ENCODE results near the gene NBEA.

GRCh38 chr13:35598790-35599369 lies 656.8 kb downstream of the NBEA start:
- TF ChIP-seq POLR2A (IDR thresholded peaks at IDR 0.05; ENCODE audit: borderline replicate concordance, extremely low read depth, insufficient read depth, insufficient read length) (no peak), ATF3 (IDR thresholded peaks at IDR 0.05) (no peak), CTCF (IDR thresholded peaks at IDR 0.05 in 2 of 3, conservative IDR thresholded peaks at IDR 0.05 in 1 of 3; ENCODE audit: borderline replicate concordance in 1 of 3, insufficient read depth in 1 of 3, low read depth in 2 of 3, low read length in 2 of 3) (no peak), RAD21 (IDR thresholded peaks at IDR 0.05; ENCODE audit: low read depth) (no peak), ELF1 (IDR thresholded peaks at IDR 0.05; ENCODE audit: borderline replicate concordance, low read depth) (no peak), CBX3 (IDR thresholded peaks at IDR 0.05; ENCODE audit: low read depth) (no peak), SIN3A (IDR thresholded peaks at IDR 0.05; ENCODE audit: low read depth) (no peak), POLR2AphosphoS5 (IDR thresholded peaks at IDR 0.05; ENCODE audit: low read depth, low read length) (no peak), JUND (IDR thresholded peaks at IDR 0.05) (no peak), EZH2phosphoT487 (IDR thresholded peaks at IDR 0.05; ENCODE audit: borderline replicate concordance) (no peak), ZNF274 (IDR thresholded peaks at IDR 0.05; ENCODE audit: low read depth, low read length) (no peak), ZFX (IDR thresholded peaks at IDR 0.05) (no peak), YY1 (IDR thresholded peaks at IDR 0.05; ENCODE audit: extremely low read depth, insufficient replicate concordance, low read depth, low read length) (no peak)
